Stimulated activated CD4-positive, alpha-beta T cell treated with anti-CD3 and anti-CD28 coated beads, Interleukin-1b, Interleukin-23, amount 100 ng/mL, for 1 hour (primary cell): Measurements from ENCODE around the gene PES1.
"Not testable (repeated sequence)": the region's sequence is repeated elsewhere in the genome, so short reads cannot be mapped to it uniquely, and the experiment has no call there.

Experiments
- DNase-seq, 2 donors: peaks; one replicate each; pipeline ENCODE4 v3.0.0-alpha.2; 2020; ENCODE audit warnings: low read depth in 2 of 2

PES1 gene

DNA sequence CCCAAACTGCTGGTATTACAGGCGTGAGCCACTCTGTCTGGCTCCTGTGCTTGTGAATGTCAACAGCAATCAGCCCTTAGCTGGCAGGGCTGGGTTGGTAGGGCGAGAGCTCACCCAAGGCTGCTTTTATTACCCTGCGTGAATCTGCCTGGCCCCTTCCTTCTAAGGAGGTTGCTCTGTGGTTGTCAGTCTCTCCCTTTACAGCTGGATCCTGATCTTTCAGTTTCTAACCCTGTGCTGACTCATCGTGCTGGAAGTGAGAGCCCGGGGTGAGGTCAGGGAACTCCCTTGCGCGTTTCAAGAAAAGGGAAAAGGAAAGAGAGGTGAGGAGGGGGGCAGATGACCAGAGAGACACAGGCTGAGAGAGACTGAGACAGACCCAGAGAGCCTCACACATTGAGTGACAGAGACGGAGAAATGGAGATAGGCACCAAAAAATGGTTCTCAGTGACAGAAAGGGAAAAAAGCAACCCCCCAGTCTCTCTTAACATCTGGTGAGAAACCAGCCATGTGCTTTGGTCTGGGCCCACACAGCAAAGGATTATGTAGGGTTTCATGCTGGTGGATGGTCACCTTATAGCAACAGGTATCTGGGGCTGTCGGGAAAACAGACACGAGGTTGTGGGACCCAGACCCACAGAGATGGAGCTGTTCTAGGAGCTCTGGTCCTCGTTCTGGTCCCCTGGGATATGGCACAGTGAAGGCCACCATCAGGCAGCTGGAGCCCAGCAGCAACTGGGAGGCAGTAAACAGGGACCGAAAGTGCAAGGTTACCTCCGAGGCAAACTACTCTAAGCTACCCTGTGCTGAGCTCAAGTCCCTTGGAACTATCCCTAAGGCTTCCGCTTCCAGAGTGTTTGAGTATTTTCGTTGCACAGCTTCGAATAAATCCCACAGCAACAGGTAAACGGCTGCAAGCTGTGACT is 17.8 kb upstream of the PES1 start:
- DNase-seq: no peak

DNA sequence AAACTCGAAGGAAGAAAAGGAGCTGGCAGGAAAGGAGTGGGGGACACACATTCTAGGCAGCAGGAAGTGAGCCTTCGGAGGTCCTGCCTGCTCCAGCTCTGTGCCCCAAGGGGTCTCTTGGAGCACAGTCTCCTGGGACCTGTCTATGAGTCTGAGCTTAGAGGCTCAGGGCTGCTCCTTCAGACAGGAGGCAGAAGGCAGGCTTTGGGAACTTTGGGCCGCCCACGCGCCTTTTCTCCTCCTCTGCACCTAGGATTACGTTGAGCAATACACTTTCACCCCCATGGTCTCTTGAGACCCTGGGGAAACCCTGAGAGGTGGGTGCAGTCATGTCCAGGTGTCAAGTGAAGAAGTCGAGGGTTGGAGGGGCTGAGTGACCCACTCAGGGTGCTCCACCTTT is 16.2 kb upstream of the PES1 start:
- no peak for DNase-seq

DNA sequence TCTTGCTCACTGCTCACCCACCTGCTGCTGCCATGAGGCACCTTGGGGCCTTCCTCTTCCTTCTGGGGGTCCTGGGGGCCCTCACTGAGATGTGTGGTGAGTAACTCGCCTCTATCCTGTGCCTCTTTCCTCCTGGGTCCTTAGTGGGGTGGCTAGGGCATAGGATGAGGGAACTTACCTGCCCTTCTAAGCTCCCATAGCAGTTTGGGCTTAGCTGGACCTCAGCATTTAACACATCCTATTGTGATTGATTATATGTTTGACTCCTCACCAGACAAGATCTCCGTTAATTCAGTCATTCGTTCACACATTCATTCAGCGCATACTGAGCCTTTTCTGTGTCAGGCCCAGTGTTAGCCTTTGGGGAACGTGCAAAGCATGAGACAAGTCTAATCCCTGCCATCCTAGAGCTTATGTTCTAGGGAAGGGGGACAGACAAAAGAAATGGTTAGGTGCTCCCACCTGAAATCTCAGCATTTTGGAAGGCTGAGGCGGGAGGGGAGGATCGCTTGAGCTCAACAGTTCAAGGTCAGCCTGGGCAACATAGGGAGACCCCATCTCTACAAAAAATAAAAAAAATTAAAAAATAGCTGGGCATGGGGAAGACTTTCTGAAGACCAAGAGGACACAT is 15.7 kb upstream of the PES1 start:
- no peak for DNase-seq

DNA sequence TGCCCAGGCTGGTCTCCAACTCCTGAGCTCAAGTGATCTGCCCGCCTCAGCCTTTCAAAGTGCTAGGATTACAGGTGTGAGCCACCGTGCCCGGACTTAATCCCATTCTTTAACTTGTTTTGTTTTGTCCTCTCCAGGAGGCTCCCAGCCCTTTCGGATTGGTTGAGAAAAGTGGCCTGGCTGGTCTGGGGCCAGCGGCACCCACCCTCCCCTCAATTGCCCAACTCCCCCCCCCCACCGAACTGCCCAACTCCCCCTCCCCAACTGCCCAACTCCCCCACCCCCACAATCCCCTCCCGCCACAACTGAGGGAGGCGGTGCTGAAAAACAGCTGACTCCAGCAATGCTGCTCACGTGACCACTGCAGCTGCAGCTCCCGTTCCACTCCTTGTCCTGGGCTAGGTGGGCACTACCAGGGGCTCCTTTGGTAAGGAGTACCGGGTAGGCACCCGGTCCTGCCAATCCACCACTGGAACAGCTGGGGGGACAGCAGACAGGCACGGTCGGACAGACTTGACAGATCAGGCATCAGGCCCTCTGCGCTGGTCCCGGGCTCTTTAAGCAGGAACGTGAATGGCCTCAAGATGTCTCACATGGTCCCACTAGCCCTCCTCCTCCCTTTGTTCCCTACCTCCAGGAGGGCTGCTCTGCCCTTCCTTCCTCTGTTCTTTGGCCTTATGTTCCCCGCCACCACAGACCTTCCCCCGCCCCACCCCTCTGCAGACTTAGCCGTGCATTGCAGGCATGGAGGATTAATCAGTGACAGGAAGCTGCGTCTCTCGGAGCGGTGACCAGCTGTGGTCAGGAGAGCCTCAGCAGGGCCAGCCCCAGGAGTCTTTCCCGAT is 15.0 kb upstream of the PES1 start, which contains the start of gene TCN2:
TSS of gene TCN2 (plus strand) at position 720 of the 845 bp plus-strand sequence. CDS start 158 bp downstream, outside the sequence.
- DNase-seq: no peak

DNA sequence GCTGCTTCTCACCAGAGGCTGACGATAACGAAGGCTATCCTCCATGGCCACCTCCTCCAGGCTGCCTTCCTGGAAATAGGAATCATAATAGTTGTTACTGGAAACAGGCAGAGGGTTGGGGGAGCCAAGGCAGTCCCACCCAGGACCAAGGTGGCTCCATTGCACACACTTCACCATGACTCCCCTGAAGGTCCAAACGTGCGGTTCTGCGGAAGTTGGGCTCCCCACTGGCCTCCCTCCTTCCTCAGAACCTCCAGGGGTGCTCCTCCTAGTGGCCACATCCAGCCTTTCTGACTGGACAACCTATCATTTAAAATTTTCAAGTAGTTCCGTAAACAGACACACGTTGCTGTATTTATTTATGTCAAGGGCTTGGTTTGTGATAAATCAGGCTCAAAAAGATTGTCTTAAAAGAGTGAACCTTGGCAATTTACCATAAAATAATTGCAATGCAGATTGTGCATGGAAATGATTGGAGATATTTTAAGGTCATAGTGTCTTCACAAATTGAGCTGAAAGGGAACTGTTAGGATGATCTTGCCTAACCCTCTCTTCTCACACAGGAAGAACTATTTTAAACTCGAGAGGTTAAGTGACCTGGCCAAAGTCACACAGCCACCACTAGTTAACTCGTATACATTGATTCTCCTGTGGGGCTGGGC is 13.9 kb upstream of the PES1 start:
- DNase-seq: peak in 1 of 2 donors; percentile 24

DNA sequence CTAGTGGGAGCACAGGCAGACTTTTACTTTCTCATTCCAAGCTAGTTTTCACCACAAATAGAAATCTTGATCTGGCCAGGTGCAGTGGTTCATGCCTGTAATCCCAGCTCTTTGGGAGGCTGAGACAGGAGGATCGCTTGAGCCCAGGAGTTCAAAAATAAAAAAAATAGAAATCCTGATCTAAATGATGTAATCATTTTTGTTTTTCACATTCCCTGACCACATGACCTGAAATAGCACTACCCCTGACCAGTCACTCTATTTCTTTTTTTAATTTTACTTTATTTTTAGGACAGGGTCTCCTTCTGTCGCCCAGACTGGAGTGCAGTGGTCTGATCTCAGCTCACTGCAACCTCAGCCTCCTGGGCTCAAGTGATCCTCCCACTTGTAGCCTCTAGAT is 13.0 kb upstream of the PES1 start:
- no peak for DNase-seq

DNA sequence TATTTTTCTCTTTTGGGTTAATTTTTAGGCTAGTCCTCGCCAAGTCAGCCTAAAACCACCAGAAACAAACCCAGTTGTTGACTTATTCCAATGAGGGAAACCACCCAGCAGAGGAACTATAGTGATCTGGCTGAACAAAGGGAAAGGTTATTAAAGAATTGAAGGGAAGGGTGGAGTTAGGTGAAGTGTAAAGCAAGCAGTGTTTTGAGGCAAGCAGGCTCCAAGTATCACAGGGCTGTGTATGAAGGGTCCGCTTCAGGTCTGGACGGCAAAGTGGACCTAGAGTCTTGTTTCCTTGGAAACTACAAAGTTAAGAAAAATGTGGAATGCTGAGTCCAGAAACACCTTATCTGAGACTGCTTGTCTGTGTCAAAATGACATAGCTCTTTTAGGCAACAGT is 12.1 kb upstream of the PES1 start:
- DNase-seq: no peak

DNA sequence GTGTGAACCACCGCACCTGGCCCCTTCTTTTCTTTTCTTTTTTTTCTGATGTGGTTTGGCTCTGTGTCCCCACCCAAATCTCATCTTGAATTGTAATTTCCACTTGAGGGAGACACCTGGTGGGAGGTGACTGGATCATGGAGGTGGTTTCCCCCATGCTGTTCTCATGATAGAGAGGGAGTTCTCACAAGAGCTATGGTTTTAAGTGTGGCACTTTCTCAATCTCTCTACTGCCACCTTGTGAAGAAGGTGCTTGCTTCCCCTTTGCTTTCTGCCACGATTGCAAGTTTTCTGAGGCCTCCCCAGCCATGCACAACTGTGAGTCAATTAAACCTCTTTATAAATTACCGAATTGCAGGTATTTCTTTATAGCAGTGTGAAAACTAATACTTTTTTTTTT is 10.3 kb upstream of the PES1 start:
- DNase-seq: no peak

DNA sequence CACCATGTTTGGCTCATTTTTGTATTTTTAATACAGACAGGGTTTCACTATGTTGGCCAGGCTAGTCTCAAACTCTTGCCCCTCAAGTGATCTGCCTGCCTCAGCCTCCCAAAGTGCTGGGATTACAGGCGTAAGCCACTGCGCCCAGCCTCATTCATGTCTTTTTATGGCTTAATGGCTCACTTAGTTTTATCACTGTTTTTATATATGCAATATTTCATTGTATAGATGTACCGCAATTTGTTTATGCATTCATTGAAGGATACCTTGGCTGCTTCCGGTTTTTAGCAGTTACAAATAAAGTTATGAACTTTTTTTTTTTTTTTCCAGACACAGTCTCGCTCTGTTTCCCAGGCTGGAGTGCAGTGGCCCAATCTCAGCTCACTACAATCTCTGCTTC is 9.8 kb upstream of the PES1 start:
- no peak for DNase-seq

DNA sequence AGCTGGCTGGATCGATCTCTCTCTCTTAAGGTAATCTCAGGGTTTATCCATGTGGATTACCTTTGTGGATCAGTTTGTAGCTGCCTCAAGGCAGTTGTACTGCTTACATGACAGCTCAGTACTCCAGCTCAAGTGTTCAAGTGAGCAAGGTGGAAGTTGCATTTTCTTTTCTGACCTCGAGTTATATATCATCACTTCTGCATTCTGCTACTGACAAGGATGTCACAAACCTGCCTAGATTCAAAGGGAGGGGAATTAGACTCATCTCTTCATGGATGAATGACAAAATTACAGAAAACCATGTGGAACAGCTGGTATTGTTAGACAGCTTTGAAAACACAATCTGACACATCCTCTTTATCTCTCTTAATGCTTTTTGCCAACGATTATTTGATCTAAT is 9.2 kb upstream of the PES1 start:
- DNase-seq: no peak

DNA sequence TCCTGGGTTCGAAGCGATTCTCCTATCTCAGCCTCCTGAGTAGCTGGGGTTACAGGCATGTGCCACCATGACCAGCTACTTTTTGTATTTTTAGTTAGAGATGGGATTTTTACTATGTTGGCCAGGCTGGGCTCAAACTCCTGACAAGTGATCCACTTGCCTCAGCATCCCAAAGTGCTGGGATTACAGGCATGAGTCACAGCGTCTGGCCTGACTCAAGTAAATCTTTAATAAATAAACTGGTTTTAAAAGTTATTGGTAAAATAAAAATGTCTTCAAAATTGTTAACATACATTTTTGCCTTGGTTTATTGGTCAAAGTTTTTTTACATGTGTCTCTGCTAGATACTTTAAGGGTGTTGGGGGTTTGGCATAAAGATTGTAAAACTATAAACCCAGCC is 7.3 kb upstream of the PES1 start:
- DNase-seq: no peak

DNA sequence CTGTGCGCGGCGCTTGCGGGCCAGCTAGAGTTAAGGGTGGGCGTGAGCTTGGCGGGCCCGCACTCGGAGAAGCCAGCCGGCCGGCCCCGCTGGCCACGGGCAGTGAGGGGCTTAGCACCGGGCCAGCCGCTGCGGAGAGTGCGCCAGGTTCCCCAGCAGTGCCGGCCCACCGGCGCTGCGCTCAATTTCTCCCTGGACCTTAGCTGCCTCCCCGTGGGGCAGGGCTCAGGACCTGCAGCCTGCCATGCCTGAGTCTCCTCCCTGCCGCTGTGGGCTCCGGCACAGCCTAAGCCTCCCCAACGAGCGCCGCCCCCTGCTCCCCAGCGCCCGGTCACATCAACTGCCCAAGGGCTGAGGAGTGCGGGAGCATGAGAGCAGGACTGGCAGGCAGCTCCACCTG is 5.2 kb upstream of the PES1 start:
- no peak for DNase-seq

DNA sequence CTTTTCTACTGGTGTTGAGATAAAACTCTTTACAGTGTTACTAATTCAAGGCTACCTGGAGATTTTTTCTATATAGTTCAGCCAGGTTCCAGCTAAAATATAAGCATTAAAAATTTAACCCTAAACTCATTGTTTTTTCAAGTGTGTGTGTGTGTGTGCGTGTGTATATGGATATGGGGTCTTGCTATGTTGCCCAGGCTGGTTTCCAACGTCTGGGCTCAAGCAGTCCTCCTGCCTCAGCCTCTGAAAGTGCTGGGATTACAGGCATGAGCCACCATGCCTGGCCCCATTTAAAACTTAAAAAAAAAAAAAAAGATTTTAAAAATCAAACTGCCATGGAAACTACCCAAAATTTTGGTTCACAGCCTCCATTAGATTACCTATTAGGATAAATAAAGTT is 4.5 kb upstream of the PES1 start:
- DNase-seq: no peak

DNA sequence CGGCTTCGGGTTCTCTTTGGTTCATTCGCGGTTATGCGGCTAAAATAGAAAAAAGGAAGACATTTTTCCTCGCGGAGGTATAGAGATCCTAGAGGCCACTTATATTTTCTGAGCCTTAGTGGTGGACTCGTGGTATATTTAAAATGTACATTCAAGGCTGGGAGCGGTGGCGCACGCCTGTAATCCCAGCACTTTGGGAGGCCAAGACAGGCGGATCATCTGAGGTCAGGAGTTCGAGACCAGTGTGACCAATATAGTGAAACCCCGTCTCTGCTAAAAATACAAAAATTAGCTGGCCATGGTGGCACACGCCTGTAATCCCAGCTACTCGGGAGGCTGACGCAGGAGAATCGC is 627 bp upstream of the PES1 start:
- DNase-seq: not testable (repeated sequence)

DNA sequence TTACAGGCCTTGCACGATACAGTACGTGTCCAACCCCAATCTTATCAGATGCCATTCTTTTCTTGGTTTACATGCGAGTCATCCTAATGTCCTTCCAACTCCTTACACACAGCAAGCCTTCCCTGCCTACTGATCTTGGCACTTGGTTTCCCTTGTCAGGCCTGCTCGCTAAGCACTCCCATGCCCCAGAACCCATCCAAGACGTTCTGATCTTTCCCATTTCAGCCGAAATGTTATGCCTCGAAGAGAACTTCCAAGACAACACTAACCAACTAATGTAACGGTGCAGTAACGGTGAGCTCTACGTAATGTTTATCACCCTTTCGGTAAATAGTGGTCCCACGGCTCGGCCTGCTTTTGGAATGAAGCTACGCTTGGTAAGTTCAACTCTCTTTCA is 521 bp downstream of the PES1 start:
- DNase-seq: no peak

DNA sequence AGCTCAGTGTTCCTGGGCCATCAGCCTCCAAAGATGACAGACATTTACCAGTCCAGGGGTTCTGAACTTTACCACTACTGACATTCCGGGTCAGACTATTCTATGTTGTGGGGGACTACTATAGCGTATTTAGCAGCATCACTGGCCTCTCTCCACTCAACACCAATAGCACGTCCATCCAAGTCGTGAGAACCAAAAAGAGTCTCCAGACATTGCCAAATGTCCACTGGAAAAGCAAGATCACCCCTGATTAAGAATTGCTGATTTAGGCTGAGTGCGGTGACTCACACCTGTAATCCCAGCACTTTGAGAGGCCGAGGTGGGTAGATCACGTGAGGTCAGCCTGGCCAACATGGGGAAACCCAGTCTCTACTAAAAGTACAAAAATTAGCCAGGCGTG is 5.3 kb downstream of the PES1 start:
- no peak for DNase-seq

DNA sequence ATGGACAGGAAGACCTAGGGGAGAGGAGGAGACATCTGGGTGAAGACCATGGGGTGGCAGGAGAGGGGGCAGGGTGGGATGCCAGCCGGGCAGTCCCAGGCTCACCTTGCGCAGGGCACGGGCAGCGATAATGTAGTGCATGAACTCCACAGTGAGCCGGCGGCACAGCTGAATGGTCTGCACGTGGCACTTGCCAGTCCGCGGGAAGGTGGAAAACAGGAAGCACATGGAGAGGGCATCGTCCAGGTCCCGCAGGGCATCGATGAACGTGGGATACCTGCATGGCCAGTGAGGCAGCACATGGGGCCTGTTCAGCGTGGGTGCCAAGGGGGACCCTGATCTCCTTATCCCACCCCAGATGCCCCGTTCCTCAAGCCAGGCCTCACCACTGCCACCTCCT is 7.3 kb downstream of the PES1 start:
- no peak for DNase-seq

DNA sequence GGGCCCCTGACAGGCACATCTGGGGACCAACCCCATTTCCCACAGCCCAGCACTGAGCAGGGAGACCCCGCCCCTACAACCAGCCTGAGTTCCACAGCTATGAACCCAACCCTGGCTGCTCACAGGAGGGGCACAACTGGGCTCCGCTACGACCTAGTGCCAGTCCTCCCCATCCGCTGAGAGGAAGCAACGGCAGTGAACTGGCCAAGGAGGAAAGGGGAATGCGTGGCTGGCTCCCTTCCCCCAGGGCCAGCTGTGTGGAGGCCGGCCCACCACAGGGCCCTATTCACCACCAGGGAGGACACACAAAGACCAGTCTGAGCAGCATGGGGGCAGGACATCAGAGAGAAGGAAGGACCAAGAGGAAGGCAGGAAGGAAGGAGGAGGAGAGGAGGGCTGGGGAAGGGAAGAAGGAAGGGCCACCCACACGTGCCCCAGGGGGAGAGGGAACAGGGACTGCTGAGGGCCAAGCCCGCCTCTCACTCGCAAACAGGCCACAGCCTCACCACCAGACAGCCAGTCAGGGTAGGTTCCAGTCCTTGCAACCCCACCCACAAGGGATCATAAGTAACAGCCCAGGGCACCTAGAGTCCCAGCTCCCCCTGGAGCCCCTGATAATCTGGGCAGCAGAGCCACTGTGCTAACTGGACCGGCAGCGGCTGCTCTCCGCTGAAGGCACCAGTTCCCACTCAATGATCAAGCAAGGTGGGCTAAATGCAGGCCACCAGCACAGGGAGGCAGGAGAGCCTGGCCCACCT is 8.7 kb downstream of the PES1 start:
- DNase-seq: no peak

DNA sequence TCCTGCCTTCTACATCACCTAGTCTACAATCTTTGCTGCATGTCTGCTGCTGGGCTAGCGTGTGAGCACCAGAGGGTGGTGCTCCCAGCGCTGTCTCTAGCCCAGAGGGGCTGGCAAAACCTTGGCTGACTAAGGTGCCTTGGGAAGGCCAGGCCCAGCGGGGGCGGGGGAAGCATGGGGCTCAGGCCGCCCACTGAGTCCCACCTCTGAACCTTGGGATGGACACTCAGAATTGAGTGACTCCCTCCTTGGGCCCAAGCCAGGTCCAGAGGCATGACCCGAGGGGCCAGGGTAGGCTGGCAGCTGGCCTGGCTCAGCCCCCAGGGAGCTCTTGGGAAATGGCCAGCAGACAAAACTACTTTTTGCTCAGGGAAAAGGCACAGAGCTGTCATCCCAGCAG is 9.7 kb downstream of the PES1 start:
- no peak for DNase-seq

DNA sequence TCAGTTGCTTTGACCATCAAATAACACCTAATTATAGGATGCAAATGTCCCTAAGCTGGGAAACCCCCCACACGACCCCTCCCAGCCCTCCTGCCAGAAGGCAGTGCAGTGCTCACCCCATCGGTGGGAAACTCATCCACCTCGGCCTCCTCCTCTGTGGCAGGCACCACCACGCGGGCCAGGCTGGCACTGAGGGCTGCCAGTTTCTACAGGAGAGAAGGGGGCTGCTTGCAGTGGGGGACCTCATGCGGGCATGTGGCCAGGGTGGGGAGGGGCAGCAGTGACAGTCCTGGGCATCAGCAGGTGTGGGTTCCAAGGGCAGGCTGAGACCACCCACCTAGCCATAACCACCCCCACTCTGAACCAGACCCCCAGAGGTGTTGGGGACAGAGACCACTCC is 10.8 kb downstream of the PES1 start:
- DNase-seq: no peak

DNA sequence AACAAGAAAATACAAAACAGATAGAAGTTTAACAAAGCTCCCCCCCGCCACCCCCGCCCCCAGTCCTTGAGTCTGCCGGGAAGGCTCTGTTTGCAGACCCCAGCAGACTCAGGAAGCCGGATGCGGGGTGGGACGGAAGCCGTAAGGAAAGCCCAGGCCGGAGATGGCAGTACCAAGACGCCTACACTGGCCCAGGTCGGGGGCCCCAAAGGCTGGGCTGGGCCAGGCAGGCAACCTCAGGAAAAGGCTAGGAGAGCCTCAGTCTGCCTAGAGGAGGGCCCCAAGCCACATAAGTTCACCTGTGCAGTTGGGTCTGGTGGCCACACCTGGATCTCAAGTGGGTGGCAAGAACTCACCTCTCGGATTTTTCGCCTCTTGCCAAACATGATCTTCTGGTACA is 13.2 kb downstream of the PES1 start:
- DNase-seq: no peak
